HepG2 (cell line): Measurements from ENCODE around the gene HIPK2. TPM values are rescaled to one million over a fixed set of nuclear protein-coding genes. Genes with fewer than 3 reads are reported as not detected.
A peak's percentile ranks its signal among the peaks of the same experiment; 100 is the strongest.

Experiments used
- CBX2 ChIP-seq, 2 experiments: fragments of 200-600 bp in 1 of 2; sonication (generic); formaldehyde crosslinking in 1 of 2; IDR thresholded peaks; 2 replicates each; pipeline versions ENCODE4 v1.7.0 to v1.8.1; 2018 to 2022; ENCODE audit warnings: low read depth in 2 of 2, low read length in 1 of 2, mild to moderate bottlenecking in 1 of 2, missing genetic modification reagents in 1 of 2
- CHCHD3 ChIP-seq: sonication (generic); formaldehyde crosslinking; IDR thresholded peaks from 2 replicates; pipeline ENCODE4 v1.8.0; 2022; ENCODE audit warnings: mild to moderate bottlenecking, missing genetic modification reagents, moderate library complexity
- CREM ChIP-seq, 2 experiments: sonication (generic) in 1 of 2; formaldehyde crosslinking in 1 of 2; IDR thresholded peaks; 2 replicates each; pipeline versions ENCODE4 v1.4.0 to v1.6.1; 2016 to 2020; ENCODE audit warnings: antibody characterized with exemption in 1 of 2, mild to moderate bottlenecking in 1 of 2, missing genetic modification reagents in 1 of 2
- FOXA1 ChIP-seq, 2 experiments: fragments of 450-650 bp in 1 of 2; sonication (generic) in 1 of 2; formaldehyde crosslinking in 1 of 2; IDR thresholded peaks; 2 replicates each; pipeline versions ENCODE4 v1.4.0 to v1.6.1; 2016 to 2020; ENCODE audit warnings: missing genetic modification reagents in 1 of 2
- GFI1 ChIP-seq: sonication (generic); formaldehyde crosslinking; IDR thresholded peaks from 2 replicates; pipeline ENCODE4 v1.5.0; 2020; ENCODE audit warnings: missing genetic modification reagents, mild to moderate bottlenecking, borderline replicate concordance
- HCFC1 ChIP-seq: fragments of 150-350 bp; IDR thresholded peaks from 2 replicates; pipeline ENCODE4 v1.6.1; 2014; ENCODE audit warnings: low read depth, low read length
- HINFP ChIP-seq: sonication (generic); formaldehyde crosslinking; IDR thresholded peaks from 2 replicates; pipeline ENCODE4 v1.4.0; 2020; ENCODE audit warnings: low read depth, mild to moderate bottlenecking, missing genetic modification reagents
- HMG20B ChIP-seq: conservative IDR thresholded peaks from 2 replicates; pipeline ENCODE4 v1.6.1; 2016; ENCODE audit warnings: missing genetic modification reagents, missing compliant biosample characterization
- HOXA9 ChIP-seq: sonication (generic); formaldehyde crosslinking; IDR thresholded peaks from 2 replicates; pipeline ENCODE4 v1.8.1; 2022; ENCODE audit warnings: missing genetic modification reagents, mild to moderate bottlenecking, moderate library complexity, borderline replicate concordance
- KDM5B ChIP-seq: sonication (generic); formaldehyde crosslinking; IDR thresholded peaks from 2 replicates; pipeline ENCODE4 v1.4.0; 2020; ENCODE audit warnings: missing genetic modification reagents, mild to moderate bottlenecking, borderline replicate concordance
- KLF15 ChIP-seq: sonication (generic); formaldehyde crosslinking; IDR thresholded peaks from 2 replicates; pipeline ENCODE4 v1.8.1; 2023; ENCODE audit warnings: borderline replicate concordance, mild to moderate bottlenecking, inconsistent platforms, missing genetic modification reagents, mixed read lengths
- MATR3 ChIP-seq: sonication (generic); formaldehyde crosslinking; IDR thresholded peaks from 2 replicates; pipeline ENCODE4 v1.4.0; 2020; ENCODE audit warnings: missing genetic modification reagents
- MED1 ChIP-seq: sonication (generic); formaldehyde crosslinking; IDR thresholded peaks from 2 replicates; pipeline ENCODE4 v1.4.0; 2020; ENCODE audit warnings: missing genetic modification reagents
- MEIS1 ChIP-seq: sonication (generic); formaldehyde crosslinking; IDR thresholded peaks from 2 replicates; pipeline ENCODE4 v1.9.0; 2021; ENCODE audit warnings: mild to moderate bottlenecking, missing genetic modification reagents, moderate library complexity, borderline replicate concordance
- MTF2 ChIP-seq: sonication (generic); formaldehyde crosslinking; IDR thresholded peaks from 2 replicates; pipeline ENCODE4 v1.5.0; 2020; ENCODE audit warnings: missing genetic modification reagents, borderline replicate concordance
- NFATC3 ChIP-seq: sonication (generic); formaldehyde crosslinking; IDR thresholded peaks from 2 replicates; pipeline ENCODE4 v1.5.1; 2020; ENCODE audit warnings: mild to moderate bottlenecking, missing genetic modification reagents
- SNAI1 ChIP-seq: sonication (generic); formaldehyde crosslinking; IDR thresholded peaks from 2 replicates; pipeline ENCODE4 v1.5.0; 2020; ENCODE audit warnings: mild to moderate bottlenecking, missing genetic modification reagents, borderline replicate concordance
- SOX6 ChIP-seq, 2 experiments: fragments of 450-650 bp in 1 of 2; sonication (generic) in 1 of 2; formaldehyde crosslinking in 1 of 2; IDR thresholded peaks; 2 replicates each; pipeline versions ENCODE4 v1.4.0 to v1.6.1; 2017 to 2020; ENCODE audit warnings: antibody characterized with exemption in 1 of 2, mild to moderate bottlenecking in 1 of 2, missing genetic modification reagents in 1 of 2
- ZBTB44 ChIP-seq: sonication (generic); formaldehyde crosslinking; IDR thresholded peaks from 2 replicates; pipeline ENCODE4 v1.4.0; 2020; ENCODE audit warnings: missing genetic modification reagents
- ZNF253 ChIP-seq: sonication (generic); formaldehyde crosslinking; IDR thresholded peaks from 2 replicates; pipeline ENCODE4 v1.8.0; 2022; ENCODE audit warnings: mild to moderate bottlenecking, missing genetic modification reagents, borderline replicate concordance
- ZNF292 ChIP-seq: sonication (generic); formaldehyde crosslinking; IDR thresholded peaks from 2 replicates; pipeline ENCODE4 v1.8.1; 2022; ENCODE audit warnings: mild to moderate bottlenecking, low read depth, missing genetic modification reagents, borderline replicate concordance
- ZNF577 ChIP-seq: sonication (generic); formaldehyde crosslinking; IDR thresholded peaks from 2 replicates; pipeline ENCODE4 v1.4.0; 2020; ENCODE audit warnings: mild to moderate bottlenecking, low read depth, missing genetic modification reagents, borderline replicate concordance
- ZNF589 ChIP-seq: sonication (generic); formaldehyde crosslinking; conservative IDR thresholded peaks from 2 replicates; pipeline ENCODE4 v1.8.0; 2022; ENCODE audit warnings: mild to moderate bottlenecking, moderate library complexity, missing genetic modification reagents
- ZNF691 ChIP-seq: sonication (generic); formaldehyde crosslinking; IDR thresholded peaks from 2 replicates; pipeline ENCODE4 v1.4.0; 2020; ENCODE audit warnings: missing genetic modification reagents, low read depth, mild to moderate bottlenecking, borderline replicate concordance
- ZSCAN5A ChIP-seq: sonication (generic); formaldehyde crosslinking; IDR thresholded peaks from 2 replicates; pipeline ENCODE4 v1.8.0; 2022; ENCODE audit warnings: mild to moderate bottlenecking, missing genetic modification reagents, borderline replicate concordance
- polyA plus RNA-seq, 8 experiments: library from polyadenylated mRNA; depleted of rRNA in 3 of 8; stranded (reverse) in 7 of 8; unstranded in 1 of 8; fragments of >200 nt; fragmentation: Illumina TruSeq in 4 of 8; extraction: Trizol in 4 of 8; gene quantifications; 2 replicates each; pipeline versions ENCODE4 v1.2.1 to v1.2.3, GENCODE V29; 2011 to 2016; ENCODE audit warnings: low read depth in 4 of 8, missing spikeins in 1 of 8, mixed read lengths in 1 of 8; ENCODE audit not compliant: insufficient read depth in 1 of 8
- total RNA-seq, 5 experiments: library from RNA; depleted of rRNA; stranded (reverse); fragments of >200 nt; fragmentation: Illumina TruSeq; extraction: Trizol; gene quantifications; 2 replicates each; pipeline ENCODE4 v1.2.3, GENCODE V29; 2016; ENCODE audit warnings: low read depth in 1 of 5

Gene HIPK2
- total and polyA plus RNA-seq, 2 of the 13 experiments (the other 11 are each of a cell fraction or from before 2014, with no cell fraction given) = 14.4 to 20.2 TPM

GRCh38 chr7:139738101-139738489 is 39.7 kb downstream of the HIPK2 start (continued):
- no peak for TF ChIP-seq HINFP (CRISPR knock-in tag)
- no peak for TF ChIP-seq CHCHD3 (CRISPR knock-in tag)
- no peak for TF ChIP-seq ZNF589 (CRISPR knock-in tag)
- TF ChIP-seq MED1 (CRISPR knock-in tag) = 0 out of 2 replicates have a peak, but pooled peaks have one; percentile 25
- no peak for TF ChIP-seq ZBTB44 (CRISPR knock-in tag)
- TF ChIP-seq MATR3 (CRISPR knock-in tag) = no peak
- TF ChIP-seq ZNF691 = no peak
- TF ChIP-seq CBX2 (IDR thresholded peaks at IDR 0.05; ENCODE audit: low read depth, low read length) = no peak
- TF ChIP-seq CBX2 (CRISPR knock-in tag; IDR thresholded peaks at IDR 0.05; ENCODE audit: low read depth) = no peak
- TF ChIP-seq ZNF577 (CRISPR knock-in tag) = no peak
- TF ChIP-seq SNAI1 (CRISPR knock-in tag) = no peak
- no peak for TF ChIP-seq GFI1
- no peak for TF ChIP-seq KDM5B (CRISPR knock-in tag)
- no peak for TF ChIP-seq MTF2
- TF ChIP-seq HCFC1 = no peak
- TF ChIP-seq MEIS1 (CRISPR knock-in tag) = no peak
- no peak for TF ChIP-seq HMG20B
- TF ChIP-seq ZNF292 (CRISPR knock-in tag) = peak; percentile 70; the same call in 1 of the 2 replicates
- TF ChIP-seq ZSCAN5A (CRISPR knock-in tag) = no peak
- no peak for TF ChIP-seq NFATC3 (CRISPR knock-in tag)
- no peak for TF ChIP-seq FOXA1 (IDR thresholded peaks at IDR 0.05)
- peak; percentile 74 for TF ChIP-seq FOXA1 (CRISPR knock-in tag; IDR thresholded peaks at IDR 0.05)
- no peak for TF ChIP-seq ZNF253 (CRISPR knock-in tag)
- no peak for TF ChIP-seq SOX6 (IDR thresholded peaks at IDR 0.05)
- peak; percentile 61; the same call in 1 of the 2 replicates for TF ChIP-seq SOX6 (CRISPR knock-in tag; IDR thresholded peaks at IDR 0.05)
- TF ChIP-seq CREM (IDR thresholded peaks at IDR 0.05) = peak; percentile 20; the same call in 1 of the 2 replicates
- TF ChIP-seq CREM (CRISPR knock-in tag; IDR thresholded peaks at IDR 0.05) = no peak
- no peak for TF ChIP-seq KLF15 (CRISPR knock-in tag)
- no peak for TF ChIP-seq HOXA9 (CRISPR knock-in tag)
